SK-N-MC (cell line): ENCODE data around the gene LDLRAD3.

Source experiments
- EZH2 ChIP-seq: fragments of 200-600 bp; sonication (generic); IDR thresholded peaks from one replicate; pipeline ENCODE4 v1.6.1; 2017; ENCODE audit warnings: antibody characterized with exemption
- POLR2AphosphoS5 ChIP-seq: IDR thresholded peaks from 2 replicates; pipeline ENCODE4 v1.6.1; 2012; ENCODE audit warnings: mild to moderate bottlenecking, low read depth, low read length, borderline replicate concordance

DNA sequence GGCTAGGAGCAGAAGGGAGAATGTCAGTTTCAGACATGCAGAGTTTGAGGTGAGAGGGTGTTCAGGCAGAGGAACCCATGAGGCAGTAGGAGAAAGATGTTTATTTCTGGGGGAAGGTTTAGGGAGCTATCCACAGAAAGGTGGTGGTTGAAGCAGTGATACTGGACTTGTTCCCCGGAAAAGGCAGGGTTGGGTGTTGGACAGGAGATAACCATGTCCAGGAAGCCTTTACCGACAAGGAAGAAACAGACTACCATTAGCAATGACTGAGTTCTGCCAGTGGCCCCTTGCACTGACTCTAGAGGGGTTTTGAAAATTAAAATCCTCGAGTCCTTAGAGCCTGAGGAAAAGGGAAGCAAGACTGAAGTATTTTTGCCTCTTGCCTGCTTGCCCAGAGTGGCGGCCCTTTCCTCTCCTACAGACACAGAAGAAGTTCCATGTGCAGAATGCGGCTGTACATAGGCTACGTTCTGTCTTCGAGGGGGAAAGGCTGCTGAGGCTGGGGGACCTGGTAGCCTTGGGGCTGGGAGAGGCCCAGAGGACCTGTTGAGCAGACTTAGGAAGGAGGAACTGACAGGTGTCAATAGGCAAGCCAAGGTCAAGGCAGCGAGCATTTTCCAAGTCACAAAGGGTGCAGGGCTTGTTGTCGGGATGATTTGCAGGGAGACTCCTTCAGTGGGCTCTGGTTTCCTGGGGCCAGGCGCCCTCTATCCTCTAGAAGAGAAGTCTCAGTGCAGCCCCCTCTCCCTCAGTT lies 146.7 kb downstream of the LDLRAD3 start:
- TF ChIP-seq EZH2, result no peak
- TF ChIP-seq POLR2AphosphoS5, result no peak
